ENCODE measurements around the gene TAS1R1. TPM values are rescaled to one million over a fixed set of nuclear protein-coding genes. Genes with fewer than 3 reads are reported as not detected.

Gene TAS1R1
- total RNA-seq, 2 donors from 2014 or later = not detected

DNA sequence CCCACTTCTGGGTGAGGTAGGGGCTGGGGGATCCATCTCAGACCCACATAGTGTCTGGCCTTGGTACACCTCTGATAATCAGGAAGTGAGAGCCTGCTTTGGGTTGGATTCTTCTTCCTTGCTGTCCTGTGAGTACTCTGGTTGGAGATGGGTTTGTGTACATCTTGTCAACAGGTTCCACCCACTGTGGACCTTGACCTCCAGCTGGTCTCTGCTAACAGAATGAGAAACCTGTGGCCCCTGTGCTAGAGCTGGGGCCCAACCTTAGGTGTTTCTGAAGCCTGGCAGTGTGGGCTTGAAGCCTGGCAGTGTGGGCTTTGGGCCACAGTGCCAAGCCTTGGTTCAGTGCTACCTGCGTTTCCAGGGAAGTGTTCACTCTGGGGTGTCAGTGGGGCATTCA lies 27.3 kb downstream of the TAS1R1 start:
- DNase-seq (no peak), ATAC-seq (replicated peaks in 1 of 2) (no peak)
- Mint-ChIP-seq H3K4me1 (ENCODE audit: low read depth) (peaks cover 44% of the 10 kb centered on the region), H3K27ac (peak overlapping the region; percentile 20), H3K9me3 (no peaks in the 10 kb centered on the region), H3K27me3 (ENCODE audit: low read depth) (no peaks in the 10 kb centered on the region), H3K36me3 (ENCODE audit: insufficient read depth in 2 of 2) (peaks cover 0 to 1% of the 10 kb centered on the region in 2 donors), H3K4me3 (peak overlapping the region; percentile 16 to 56)

DNA sequence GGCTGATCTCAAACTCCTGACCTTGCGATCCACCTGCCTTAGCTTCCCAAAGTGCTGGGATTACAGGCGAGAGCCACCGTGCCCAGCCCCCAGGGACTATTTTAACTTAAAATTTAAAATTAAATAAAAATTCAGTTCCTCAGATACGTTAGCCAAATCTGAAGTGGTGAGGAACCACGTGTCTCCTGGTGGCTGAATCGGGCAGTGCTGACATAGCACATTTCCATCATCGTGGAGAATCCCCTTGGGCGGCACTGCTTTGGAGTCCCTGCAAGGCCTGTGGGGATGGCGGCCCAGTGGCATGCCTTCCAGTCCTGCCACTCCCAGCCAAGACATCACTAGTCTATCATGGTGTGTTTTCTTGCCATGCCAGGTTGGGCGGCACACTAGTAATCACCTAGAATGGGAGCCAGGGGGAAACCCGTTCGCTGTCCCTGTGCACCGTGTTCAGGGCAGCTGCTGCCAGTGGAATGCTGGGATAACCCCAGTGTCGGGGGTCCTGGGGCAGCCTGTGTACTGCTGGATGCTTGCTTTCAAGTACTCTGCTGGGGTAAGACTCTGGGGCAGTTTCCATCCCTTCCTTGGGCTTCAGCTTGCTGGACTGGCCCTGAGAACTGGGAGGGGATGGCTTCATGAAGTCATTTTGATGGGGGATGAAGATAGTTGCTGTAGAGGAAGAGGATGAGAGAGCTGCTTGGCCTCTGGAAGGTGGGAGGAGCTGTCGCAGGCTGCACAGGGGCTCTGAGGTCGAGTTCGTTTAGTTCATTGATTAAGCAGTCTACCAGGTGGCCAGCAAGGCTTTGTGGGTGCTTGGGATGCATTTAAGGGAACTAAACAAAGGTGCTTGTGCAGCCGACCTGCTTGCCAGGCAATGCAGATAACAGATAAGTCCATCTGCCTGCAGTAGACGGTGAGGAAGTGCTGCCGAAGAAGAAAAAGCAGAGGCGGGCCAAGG lies 29.3 kb downstream of the TAS1R1 start:
- peaks cover 36% of the 10 kb centered on the region for H3K4me1 Mint-ChIP-seq (ENCODE audit: low read depth)
- H3K27ac Mint-ChIP-seq = no peak overlapping the region
- H3K4me3 Mint-ChIP-seq = no peak overlapping the region
- H3K9me3 Mint-ChIP-seq = no peaks in the 10 kb centered on the region
- peaks cover 0 to 1% of the 10 kb centered on the region in 2 donors for H3K36me3 Mint-ChIP-seq (ENCODE audit: insufficient read depth in 2 of 2)
- DNase-seq (no peak), ATAC-seq (replicated peaks in 1 of 2) (no peak)
- no peaks in the 10 kb centered on the region for H3K27me3 Mint-ChIP-seq (ENCODE audit: low read depth)

DNA sequence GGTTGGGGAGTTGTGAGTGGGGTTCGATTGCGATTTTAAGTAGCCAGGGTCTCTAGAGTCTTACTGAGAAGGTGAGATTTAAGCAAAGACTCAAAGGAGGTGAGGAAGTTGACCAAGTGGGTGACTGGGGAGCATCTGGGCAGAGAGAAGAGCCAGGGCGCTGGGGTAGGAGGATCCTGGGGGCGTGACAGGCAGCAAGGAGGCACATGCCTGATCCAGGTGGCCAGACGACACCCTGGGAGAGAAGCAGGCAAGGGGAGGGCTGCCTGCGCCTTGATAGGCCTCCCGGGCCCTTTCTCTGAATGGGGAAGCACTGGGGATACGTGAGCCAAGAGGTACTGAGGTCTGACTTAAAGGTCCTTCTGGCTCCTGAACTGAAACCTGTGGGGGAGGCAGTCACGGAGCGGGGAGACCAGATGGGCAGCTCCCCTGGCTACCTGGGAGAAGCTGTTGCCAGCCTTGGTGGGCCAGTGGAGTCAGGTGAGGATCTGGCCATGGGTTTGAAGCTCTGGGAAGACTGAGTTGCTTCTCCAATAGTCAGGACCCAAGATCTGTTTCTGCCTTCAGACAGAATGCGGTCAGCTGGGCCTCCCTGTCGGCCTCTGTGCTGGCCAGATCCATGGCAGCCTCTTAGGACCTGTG lies 30.1 kb downstream of the TAS1R1 start:
- no peak overlapping the region for H3K4me3 Mint-ChIP-seq
- no peaks in the 10 kb centered on the region for H3K9me3 Mint-ChIP-seq
- peaks cover 32% of the 10 kb centered on the region for H3K4me1 Mint-ChIP-seq (ENCODE audit: low read depth)
- ATAC-seq (replicated peaks in 1 of 2) (no peak), DNase-seq (no peak)
- H3K27ac Mint-ChIP-seq = no peak overlapping the region
- H3K27me3 Mint-ChIP-seq (ENCODE audit: low read depth) = no peaks in the 10 kb centered on the region
- peaks cover 0 to 1% of the 10 kb centered on the region in 2 donors for H3K36me3 Mint-ChIP-seq (ENCODE audit: insufficient read depth in 2 of 2)

DNA sequence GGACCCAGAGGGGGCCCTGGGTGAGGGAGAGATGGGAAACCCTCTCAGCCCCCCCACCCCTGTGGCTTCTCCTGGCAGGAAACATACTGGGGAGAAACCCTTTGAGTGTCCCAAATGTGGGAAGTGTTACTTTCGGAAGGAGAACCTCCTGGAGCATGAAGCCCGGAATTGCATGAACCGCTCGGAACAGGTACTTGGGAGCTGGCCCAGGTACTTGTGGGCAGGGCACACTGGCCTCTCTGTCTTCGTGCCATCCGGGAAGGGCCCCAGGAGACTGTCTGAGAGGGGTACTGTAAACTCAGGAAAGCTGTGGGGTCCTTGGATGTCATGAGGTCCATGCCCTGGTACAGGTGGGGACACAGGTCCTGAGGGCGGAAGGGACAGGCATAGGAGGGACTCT lies 30.7 kb downstream of the TAS1R1 start:
- no peaks in the 10 kb centered on the region for H3K9me3 Mint-ChIP-seq
- peaks cover 0 to under 1% of the 10 kb centered on the region in 2 donors for H3K36me3 Mint-ChIP-seq (ENCODE audit: insufficient read depth in 2 of 2)
- no peak for DNase-seq
- no peak overlapping the region for H3K27ac Mint-ChIP-seq
- no peak overlapping the region for H3K4me3 Mint-ChIP-seq
- no peaks in the 10 kb centered on the region for H3K27me3 Mint-ChIP-seq (ENCODE audit: low read depth)
- peaks cover 27% of the 10 kb centered on the region for H3K4me1 Mint-ChIP-seq (ENCODE audit: low read depth)
- no peak for ATAC-seq (replicated peaks in 1 of 2)

DNA sequence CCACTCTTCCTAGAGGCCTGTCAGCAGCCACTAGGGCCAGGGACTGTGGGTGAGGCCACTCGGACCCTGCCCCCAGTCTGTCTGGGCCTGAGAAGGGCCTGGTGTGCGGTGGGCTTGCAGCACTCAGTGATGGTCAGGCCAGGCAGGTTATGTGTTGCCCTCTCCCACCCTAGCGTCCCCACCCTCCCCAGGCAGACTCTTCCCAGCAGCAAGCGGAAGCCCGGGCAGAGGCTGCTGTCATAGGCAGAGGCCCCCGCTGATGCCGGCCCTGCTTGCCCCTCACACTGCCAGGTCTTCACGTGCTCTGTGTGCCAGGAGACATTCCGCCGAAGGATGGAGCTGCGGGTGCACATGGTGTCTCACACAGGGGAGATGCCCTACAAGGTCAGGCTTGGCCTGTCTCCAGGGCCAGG lies 31.3 kb downstream of the TAS1R1 start:
- Mint-ChIP-seq H3K36me3 (ENCODE audit: insufficient read depth in 2 of 2) (no peaks in the 10 kb centered on the region), H3K9me3 (no peaks in the 10 kb centered on the region), H3K4me3 (no peak overlapping the region), H3K27ac (no peak overlapping the region), H3K27me3 (ENCODE audit: low read depth) (no peaks in the 10 kb centered on the region), H3K4me1 (ENCODE audit: low read depth) (peaks cover 22% of the 10 kb centered on the region)
- no peak for DNase-seq
- ATAC-seq (replicated peaks in 1 of 2) = no peak

DNA sequence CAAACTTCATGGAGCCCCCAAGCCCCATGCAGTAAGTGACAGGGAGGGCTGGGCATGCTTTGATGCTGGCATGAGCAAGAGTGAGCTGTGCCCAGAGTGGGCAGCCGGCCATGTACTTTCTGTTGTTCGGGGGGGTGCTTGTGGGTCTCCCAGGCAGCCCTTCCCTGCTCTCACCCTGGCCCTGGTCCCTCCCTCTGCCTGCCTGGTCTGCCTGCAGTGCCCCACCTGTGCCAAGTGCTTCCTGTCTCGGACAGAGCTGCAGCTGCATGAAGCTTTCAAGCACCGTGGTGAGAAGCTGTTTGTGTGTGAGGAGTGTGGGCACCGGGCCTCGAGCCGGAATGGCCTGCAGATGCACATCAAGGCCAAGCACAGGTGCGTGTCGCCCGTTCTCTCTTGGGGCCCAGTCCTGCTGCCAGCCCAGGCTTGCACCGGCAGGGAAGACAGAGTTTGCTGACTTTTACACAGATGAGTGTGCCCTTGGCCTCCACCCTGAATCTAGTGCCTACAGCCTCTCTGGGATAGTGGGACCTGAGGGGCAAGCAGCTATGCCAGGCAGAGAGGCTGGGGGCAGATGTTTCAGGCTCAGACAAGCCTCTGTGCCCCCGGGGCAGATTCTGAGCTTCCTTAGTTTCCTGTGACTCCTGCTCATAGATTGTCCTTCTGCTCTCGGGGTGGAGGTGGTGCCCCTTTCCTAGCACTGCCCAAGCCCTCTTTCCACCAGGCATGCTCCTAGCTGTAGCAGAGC lies 32.3 kb downstream of the TAS1R1 start:
- Mint-ChIP-seq H3K4me3 (no peak overlapping the region), H3K4me1 (ENCODE audit: low read depth) (peaks cover 12% of the 10 kb centered on the region), H3K36me3 (ENCODE audit: insufficient read depth in 2 of 2) (no peaks in the 10 kb centered on the region), H3K27me3 (ENCODE audit: low read depth) (no peaks in the 10 kb centered on the region), H3K9me3 (no peaks in the 10 kb centered on the region), H3K27ac (no peak overlapping the region)
- peak in 1 of 2 donors; percentile 8 for ATAC-seq (replicated peaks in 1 of 2)
- DNase-seq = no peak

DNA sequence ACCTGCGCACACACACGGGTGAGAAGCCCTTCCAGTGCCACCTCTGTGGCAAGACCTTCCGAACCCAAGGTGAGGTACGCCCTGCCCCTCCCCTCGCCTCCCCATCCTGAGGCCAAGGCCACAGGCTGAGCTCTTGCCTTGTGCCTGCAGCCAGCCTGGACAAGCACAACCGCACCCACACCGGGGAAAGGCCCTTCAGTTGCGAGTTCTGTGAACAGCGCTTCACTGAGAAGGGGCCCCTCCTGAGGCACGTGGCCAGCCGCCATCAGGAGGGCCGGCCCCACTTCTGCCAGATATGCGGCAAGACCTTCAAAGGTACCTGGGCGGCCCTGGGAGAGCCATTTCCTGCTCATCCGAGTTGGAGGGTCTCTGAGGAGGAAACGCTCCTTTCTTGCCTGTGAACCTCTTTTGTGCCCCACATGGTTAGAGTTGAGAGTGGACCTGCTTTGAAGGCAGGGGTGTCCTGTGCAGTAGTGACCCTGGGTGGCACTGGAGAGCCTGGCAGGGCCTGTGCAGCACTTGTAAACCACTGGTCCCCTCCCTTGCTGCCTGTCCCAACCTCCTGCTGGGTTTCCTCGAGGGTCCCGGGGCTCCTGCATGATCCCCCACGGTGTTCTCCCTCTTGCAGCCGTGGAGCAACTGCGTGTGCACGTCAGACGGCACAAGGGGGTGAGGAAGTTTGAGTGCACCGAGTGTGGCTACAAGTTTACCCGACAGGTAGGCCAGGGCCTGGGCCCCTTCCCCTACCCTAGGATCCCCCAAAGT lies 33.2 kb downstream of the TAS1R1 start:
- Mint-ChIP-seq H3K27ac (no peak overlapping the region), H3K4me1 (ENCODE audit: low read depth) (peaks cover 10% of the 10 kb centered on the region), H3K4me3 (no peak overlapping the region), H3K36me3 (ENCODE audit: insufficient read depth in 2 of 2) (no peaks in the 10 kb centered on the region), H3K9me3 (no peaks in the 10 kb centered on the region), H3K27me3 (ENCODE audit: low read depth) (no peaks in the 10 kb centered on the region)
- no peak for DNase-seq
- no peak for ATAC-seq (replicated peaks in 1 of 2)

DNA sequence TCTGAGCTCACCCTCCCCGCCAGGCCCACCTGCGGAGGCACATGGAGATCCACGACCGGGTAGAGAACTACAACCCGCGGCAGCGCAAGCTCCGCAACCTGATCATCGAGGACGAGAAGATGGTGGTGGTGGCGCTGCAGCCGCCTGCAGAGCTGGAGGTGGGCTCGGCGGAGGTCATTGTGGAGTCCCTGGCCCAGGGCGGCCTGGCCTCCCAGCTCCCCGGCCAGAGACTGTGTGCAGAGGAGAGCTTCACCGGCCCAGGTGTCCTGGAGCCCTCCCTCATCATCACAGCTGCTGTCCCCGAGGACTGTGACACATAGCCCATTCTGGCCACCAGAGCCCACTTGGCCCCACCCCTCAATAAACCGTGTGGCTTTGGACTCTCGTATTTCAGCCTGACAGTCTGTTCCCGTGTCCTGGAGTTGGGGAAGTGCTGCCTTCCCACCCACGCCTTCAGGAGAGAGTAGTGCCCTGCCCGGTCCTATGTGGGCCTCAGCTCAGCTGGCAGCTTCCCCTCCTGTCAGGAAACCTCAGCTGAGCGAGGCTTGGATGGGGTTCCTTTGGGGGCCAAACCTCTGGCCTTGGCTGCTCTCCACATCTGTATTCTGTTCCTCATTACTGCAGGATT lies 33.9 kb downstream of the TAS1R1 start:
- Mint-ChIP-seq H3K36me3 (ENCODE audit: insufficient read depth in 2 of 2) (no peaks in the 10 kb centered on the region), H3K4me1 (ENCODE audit: low read depth) (peaks cover 10% of the 10 kb centered on the region), H3K9me3 (no peaks in the 10 kb centered on the region), H3K27ac (no peak overlapping the region), H3K4me3 (no peak overlapping the region), H3K27me3 (ENCODE audit: low read depth) (no peaks in the 10 kb centered on the region)
- no peak for DNase-seq
- ATAC-seq (replicated peaks in 1 of 2) = no peak

DNA sequence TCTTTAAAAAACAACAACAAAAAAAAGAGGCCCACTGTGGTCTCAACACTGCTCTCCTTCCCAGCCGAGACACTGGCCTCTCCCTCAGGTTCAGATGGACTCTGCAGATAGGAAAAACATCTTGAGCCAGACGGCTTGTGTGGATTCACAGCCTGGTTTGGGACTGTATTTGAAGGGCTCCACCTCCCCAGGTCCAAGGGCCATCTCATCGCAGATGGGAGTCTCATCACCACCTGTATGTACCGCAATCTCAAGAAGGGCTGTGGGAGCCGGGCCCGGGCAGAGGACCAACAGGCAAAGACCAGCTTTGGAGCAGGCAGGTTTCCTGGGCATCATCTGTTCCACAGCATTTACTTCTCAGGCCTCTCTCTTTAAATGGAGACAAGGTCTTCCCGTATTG lies 34.9 kb downstream of the TAS1R1 start:
- no peaks in the 10 kb centered on the region for H3K9me3 Mint-ChIP-seq
- ATAC-seq (replicated peaks in 1 of 2) = no peak
- DNase-seq = no peak
- H3K27ac Mint-ChIP-seq = no peak overlapping the region
- H3K4me1 Mint-ChIP-seq (ENCODE audit: low read depth) = peaks cover under 1% of the 10 kb centered on the region
- no peak overlapping the region for H3K4me3 Mint-ChIP-seq
- no peaks in the 10 kb centered on the region for H3K36me3 Mint-ChIP-seq (ENCODE audit: insufficient read depth in 2 of 2)
- H3K27me3 Mint-ChIP-seq (ENCODE audit: low read depth) = no peaks in the 10 kb centered on the region

DNA sequence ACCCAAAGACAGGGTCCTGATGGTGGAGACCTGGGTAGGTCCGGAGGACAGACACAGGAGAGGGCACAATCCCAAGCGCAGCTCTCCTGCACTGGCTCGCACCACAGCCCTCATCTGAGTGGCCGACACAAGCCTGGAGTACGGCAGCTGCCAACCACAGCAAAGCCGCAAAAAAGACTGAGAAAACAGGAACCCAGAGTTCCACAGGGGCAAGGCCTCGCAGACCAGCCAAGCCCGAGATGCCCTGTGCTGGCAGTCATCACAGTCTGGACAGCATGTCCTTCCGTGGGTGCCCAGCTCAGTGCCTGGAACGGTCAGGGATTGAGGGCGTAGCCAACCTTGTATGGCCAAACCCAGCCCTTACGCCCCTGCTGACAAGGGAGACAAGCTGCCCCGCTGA lies 36.1 kb downstream of the TAS1R1 start:
- Mint-ChIP-seq H3K9me3 (no peaks in the 10 kb centered on the region), H3K27ac (no peak overlapping the region), H3K36me3 (ENCODE audit: insufficient read depth in 2 of 2) (peaks cover 7 to 9% of the 10 kb centered on the region in 2 donors), H3K4me3 (no peak overlapping the region), H3K27me3 (ENCODE audit: low read depth) (no peaks in the 10 kb centered on the region), H3K4me1 (ENCODE audit: low read depth) (peaks cover 11% of the 10 kb centered on the region)
- no peak for DNase-seq
- ATAC-seq (replicated peaks in 1 of 2) = no peak

DNA sequence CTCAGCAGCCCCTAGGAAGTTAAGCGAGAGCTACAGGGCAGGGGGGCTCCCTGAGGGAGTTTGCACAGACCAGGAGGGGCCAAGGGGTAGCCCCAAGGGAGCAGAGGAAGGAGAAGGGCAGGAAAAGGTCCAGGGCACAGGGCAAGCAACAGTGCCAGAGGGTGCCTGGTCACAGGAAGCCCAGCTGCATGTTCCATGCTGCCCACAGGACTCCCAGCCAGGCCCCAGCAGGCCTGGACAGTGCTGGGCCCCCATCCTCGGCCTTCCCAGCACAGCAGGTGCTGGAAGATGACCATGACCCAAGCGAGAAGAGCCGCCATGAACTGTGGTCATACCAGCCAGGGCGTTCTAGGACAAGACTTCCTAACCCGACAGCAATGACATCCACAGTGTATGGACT lies 36.5 kb downstream of the TAS1R1 start:
- no peak overlapping the region for H3K27ac Mint-ChIP-seq
- peaks cover 7 to 10% of the 10 kb centered on the region in 2 donors for H3K36me3 Mint-ChIP-seq (ENCODE audit: insufficient read depth in 2 of 2)
- no peak overlapping the region for H3K4me3 Mint-ChIP-seq
- no peak for DNase-seq
- no peaks in the 10 kb centered on the region for H3K27me3 Mint-ChIP-seq (ENCODE audit: low read depth)
- no peaks in the 10 kb centered on the region for H3K9me3 Mint-ChIP-seq
- ATAC-seq (replicated peaks in 1 of 2) = no peak
- H3K4me1 Mint-ChIP-seq (ENCODE audit: low read depth) = peaks cover 15% of the 10 kb centered on the region

DNA sequence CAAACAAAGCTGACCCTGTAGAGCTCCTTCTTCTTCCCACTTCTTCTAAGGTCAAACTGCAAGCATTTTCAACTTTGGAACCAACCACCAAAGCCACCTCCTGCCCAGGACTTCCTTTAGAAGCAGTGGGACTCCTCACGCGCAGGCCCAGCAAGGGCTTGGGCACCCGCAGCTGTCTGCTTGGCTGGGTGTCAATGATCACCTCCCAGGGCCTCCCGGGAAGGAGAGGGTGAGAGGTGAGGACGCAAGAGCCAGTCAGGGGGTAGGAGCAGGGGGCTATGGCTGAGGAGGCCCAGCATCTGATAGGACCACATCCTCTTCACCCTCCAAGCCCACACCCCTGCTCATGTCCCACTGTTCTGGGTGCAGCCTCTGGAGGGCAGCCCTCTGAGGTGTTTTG lies 37.3 kb downstream of the TAS1R1 start:
- H3K27me3 Mint-ChIP-seq (ENCODE audit: low read depth) = no peaks in the 10 kb centered on the region
- no peak overlapping the region for H3K4me3 Mint-ChIP-seq
- DNase-seq (no peak), ATAC-seq (replicated peaks in 1 of 2) (no peak)
- H3K9me3 Mint-ChIP-seq = no peaks in the 10 kb centered on the region
- H3K36me3 Mint-ChIP-seq (ENCODE audit: insufficient read depth in 2 of 2) = peaks cover 7 to 10% of the 10 kb centered on the region in 2 donors
- no peak overlapping the region for H3K27ac Mint-ChIP-seq
- peaks cover 23% of the 10 kb centered on the region for H3K4me1 Mint-ChIP-seq (ENCODE audit: low read depth)

All from activated T-cell treated with anti-CD3 and anti-CD28 coated beads, Interleukin-2, amount 50 U/mL, for 72 hours (primary cell).